Activated T-helper 1 cell treated with anti-CD3 and anti-CD28 coated beads, Interleukin-12 subunit alpha, Interleukin-12 subunit beta, Interleukin-2, Interleukin-4 antibody, amounts not matched to agents 30 ng/mL and 10 ng/mL and 1 ng/mL, durations not matched to agents 14 hours and 24 hours and 36 hours (primary cell): ENCODE measurements around the gene TBC1D1. TPM values are rescaled to one million over a fixed set of nuclear protein-coding genes. Genes with fewer than 3 reads are reported as not detected.
"Not testable (repeated sequence)": the region's sequence is repeated elsewhere in the genome, so short reads cannot be mapped to it uniquely, and the experiment has no call there.

Source experiments
- DNase-seq: peaks from one replicate; pipeline ENCODE4 v3.0.0; 2021; ENCODE audit warnings: low spot score
- H3K27ac Mint-ChIP-seq: one replicate; pipeline ENCODE4 v1.8.0; 2021; ENCODE audit warnings: mild to moderate bottlenecking, mixed read lengths
- H3K27me3 Mint-ChIP-seq: one replicate; pipeline ENCODE4 v1.8.0; 2022; ENCODE audit warnings: mild to moderate bottlenecking, moderate library complexity, mixed read lengths; ENCODE audit not compliant: insufficient read depth
- H3K36me3 Mint-ChIP-seq: one replicate; pipeline ENCODE4 v1.8.0; 2021; ENCODE audit warnings: low read depth, mixed read lengths
- H3K4me1 Mint-ChIP-seq: one replicate; pipeline ENCODE4 v1.8.0; 2021; ENCODE audit warnings: low read depth, mixed read lengths
- H3K4me3 Mint-ChIP-seq: one replicate; pipeline ENCODE4 v1.8.0; 2021; ENCODE audit warnings: mild to moderate bottlenecking, moderate library complexity, mixed read lengths
- H3K9me3 Mint-ChIP-seq: one replicate; pipeline ENCODE4 v1.8.0; 2021; ENCODE audit warnings: mixed read lengths
- intact Hi-C: fragments of 100-400 bp; cut with micrococcal nuclease; formaldehyde crosslinking; loops from one replicate; pipeline ENCODE4 v1.15.1; 2024
- total RNA-seq: library from RNA; stranded (reverse); gene quantifications from 2 replicates; pipeline ENCODE4 v1.2.3, GENCODE V29; 2022

Gene TBC1D1
- total RNA-seq, 1 donor from 2014 or later: 52.6 TPM

- Mint-ChIP-seq H3K36me3 (peaks cover 6% of the 10 kb centered on the region), H3K9me3 (no peaks in the 10 kb centered on the region), H3K27ac (no peak overlapping the region), H3K27me3 (no peaks in the 10 kb centered on the region), H3K4me1 (peaks cover 7% of the 10 kb centered on the region), H3K4me3 (no peak overlapping the region)
- intact Hi-C loops: no loop called here
- no peak for DNase-seq
Observed at GRCh38 chr4:37917388-37917787, 26.5 kb downstream of the TBC1D1 start.

GRCh38 chr4:37918653-37919052 is 27.8 kb downstream of the TBC1D1 start:
- Mint-ChIP-seq H3K4me3 (no peak overlapping the region), H3K27ac (no peak overlapping the region), H3K9me3 (no peaks in the 10 kb centered on the region), H3K36me3 (peaks cover 6% of the 10 kb centered on the region), H3K4me1 (peaks cover 10% of the 10 kb centered on the region), H3K27me3 (no peaks in the 10 kb centered on the region)
- DNase-seq: no peak
- intact Hi-C loops: no loop called here

- no peak overlapping the region for H3K4me3 Mint-ChIP-seq
- H3K27me3 Mint-ChIP-seq: no peaks in the 10 kb centered on the region
- DNase-seq: no peak
- no peak overlapping the region for H3K27ac Mint-ChIP-seq
- intact Hi-C loops: no loop called here
- H3K4me1 Mint-ChIP-seq: peaks cover 10% of the 10 kb centered on the region
- H3K36me3 Mint-ChIP-seq: peaks cover 2% of the 10 kb centered on the region
- no peaks in the 10 kb centered on the region for H3K9me3 Mint-ChIP-seq
Observed at GRCh38 chr4:37922328-37922727, 31.4 kb downstream of the TBC1D1 start.

- DNase-seq, H3K4me3 Mint-ChIP-seq, H3K36me3 Mint-ChIP-seq, H3K9me3 Mint-ChIP-seq, intact Hi-C loops, H3K27ac Mint-ChIP-seq, H3K27me3 Mint-ChIP-seq: not testable (repeated sequence)
- H3K4me1 Mint-ChIP-seq: peaks cover 13% of the 10 kb centered on the region
Observed at GRCh38 chr4:37923089-37923488, 32.2 kb downstream of the TBC1D1 start.

GRCh38 chr4:37924946-37925345 is 34.1 kb downstream of the TBC1D1 start:
- H3K9me3 Mint-ChIP-seq: no peaks in the 10 kb centered on the region
- H3K27me3 Mint-ChIP-seq: no peaks in the 10 kb centered on the region
- no peak overlapping the region for H3K4me3 Mint-ChIP-seq
- intact Hi-C loops: no loop called here
- H3K27ac Mint-ChIP-seq: no peak overlapping the region
- H3K36me3 Mint-ChIP-seq: peaks cover 4% of the 10 kb centered on the region
- DNase-seq: no peak
- H3K4me1 Mint-ChIP-seq: peaks cover 31% of the 10 kb centered on the region

- peaks cover 5% of the 10 kb centered on the region for H3K36me3 Mint-ChIP-seq
- no peak for DNase-seq
- no peak overlapping the region for H3K27ac Mint-ChIP-seq
- peaks cover 27% of the 10 kb centered on the region for H3K4me1 Mint-ChIP-seq
- no peaks in the 10 kb centered on the region for H3K9me3 Mint-ChIP-seq
- no peak overlapping the region for H3K4me3 Mint-ChIP-seq
- intact Hi-C loops: no loop called here
- no peaks in the 10 kb centered on the region for H3K27me3 Mint-ChIP-seq
Observed at GRCh38 chr4:37927434-37927833, 36.5 kb downstream of the TBC1D1 start.

- Mint-ChIP-seq H3K4me3 (no peak overlapping the region), H3K9me3 (peaks cover 3% of the 10 kb centered on the region)
- DNase-seq: no peak
Observed at GRCh38 chr4:37928426-37929416, 37.8 kb downstream of the TBC1D1 start.

GRCh38 chr4:37934096-37934495 is 43.2 kb downstream of the TBC1D1 start:
- Mint-ChIP-seq H3K27me3 (no peaks in the 10 kb centered on the region), H3K4me1 (peaks cover 12% of the 10 kb centered on the region), H3K36me3 (peaks cover 8% of the 10 kb centered on the region), H3K4me3 (no peak overlapping the region), H3K9me3 (peaks cover 11% of the 10 kb centered on the region), H3K27ac (no peak overlapping the region)
- no peak for DNase-seq
- intact Hi-C loops: no loop called here

More at GRCh38 chr4:37928426-37929416, 37.8 kb downstream of the TBC1D1 start:
- Mint-ChIP-seq H3K27ac (no peak overlapping the region), H3K4me1 (peaks cover 25% of the 10 kb centered on the region), H3K36me3 (peaks cover 7% of the 10 kb centered on the region), H3K27me3 (no peaks in the 10 kb centered on the region)
- intact Hi-C loops: loop anchor here (1.0 kb wide), 1 partner anchor 37 kb away; the partner anchor contains the start of gene TBC1D1

GRCh38 chr4:37934609-37935008 is 43.7 kb downstream of the TBC1D1 start:
- H3K4me3 Mint-ChIP-seq: no peak overlapping the region

GRCh38 chr4:37935026-37935425 is 44.1 kb downstream of the TBC1D1 start:
- Mint-ChIP-seq H3K9me3 (peaks cover 12% of the 10 kb centered on the region), H3K4me3 (no peak overlapping the region), H3K27ac (no peak overlapping the region), H3K27me3 (no peaks in the 10 kb centered on the region), H3K36me3 (peaks cover 7% of the 10 kb centered on the region), H3K4me1 (peaks cover 2% of the 10 kb centered on the region)
- no peak for DNase-seq
- intact Hi-C loops: no loop called here

More at GRCh38 chr4:37934609-37935008, 43.7 kb downstream of the TBC1D1 start:
- H3K27me3 Mint-ChIP-seq: no peaks in the 10 kb centered on the region
- intact Hi-C loops: no loop called here
- H3K27ac Mint-ChIP-seq: no peak overlapping the region
- H3K4me1 Mint-ChIP-seq: peaks cover 7% of the 10 kb centered on the region
- DNase-seq: no peak
- peaks cover 8% of the 10 kb centered on the region for H3K36me3 Mint-ChIP-seq
- H3K9me3 Mint-ChIP-seq: peaks cover 12% of the 10 kb centered on the region

- H3K4me3 Mint-ChIP-seq: no peak overlapping the region
- H3K4me1 Mint-ChIP-seq: no peaks in the 10 kb centered on the region
- peaks cover 9% of the 10 kb centered on the region for H3K36me3 Mint-ChIP-seq
- intact Hi-C loops: no loop called here
- no peak for DNase-seq
- H3K9me3 Mint-ChIP-seq: peaks cover 12% of the 10 kb centered on the region
- peaks cover 10% of the 10 kb centered on the region for H3K27me3 Mint-ChIP-seq
- no peak overlapping the region for H3K27ac Mint-ChIP-seq
Observed at GRCh38 chr4:37936889-37937498, 46.1 kb downstream of the TBC1D1 start.

GRCh38 chr4:37938208-37938607 is 47.3 kb downstream of the TBC1D1 start:
- intact Hi-C loops: no loop called here
- peaks cover 10% of the 10 kb centered on the region for H3K27me3 Mint-ChIP-seq
- peaks cover 12% of the 10 kb centered on the region for H3K9me3 Mint-ChIP-seq
- peaks cover 9% of the 10 kb centered on the region for H3K36me3 Mint-ChIP-seq
- no peak overlapping the region for H3K27ac Mint-ChIP-seq
- H3K4me3 Mint-ChIP-seq: no peak overlapping the region
- H3K4me1 Mint-ChIP-seq: no peaks in the 10 kb centered on the region
- DNase-seq: no peak

GRCh38 chr4:37946503-37947179 is 55.8 kb downstream of the TBC1D1 start:
- DNase-seq: no peak
- peaks cover 1% of the 10 kb centered on the region for H3K27me3 Mint-ChIP-seq

More at GRCh38 chr4:37946503-37947179, 55.8 kb downstream of the TBC1D1 start:
- peaks cover 1% of the 10 kb centered on the region for H3K36me3 Mint-ChIP-seq
- intact Hi-C loops: no loop called here
- no peaks in the 10 kb centered on the region for H3K9me3 Mint-ChIP-seq
- H3K4me3 Mint-ChIP-seq: no peak overlapping the region
- peaks cover 7% of the 10 kb centered on the region for H3K4me1 Mint-ChIP-seq
- no peak overlapping the region for H3K27ac Mint-ChIP-seq
